ENCODE measurements around the gene SLC17A7.

SLC17A7 gene

DNA sequence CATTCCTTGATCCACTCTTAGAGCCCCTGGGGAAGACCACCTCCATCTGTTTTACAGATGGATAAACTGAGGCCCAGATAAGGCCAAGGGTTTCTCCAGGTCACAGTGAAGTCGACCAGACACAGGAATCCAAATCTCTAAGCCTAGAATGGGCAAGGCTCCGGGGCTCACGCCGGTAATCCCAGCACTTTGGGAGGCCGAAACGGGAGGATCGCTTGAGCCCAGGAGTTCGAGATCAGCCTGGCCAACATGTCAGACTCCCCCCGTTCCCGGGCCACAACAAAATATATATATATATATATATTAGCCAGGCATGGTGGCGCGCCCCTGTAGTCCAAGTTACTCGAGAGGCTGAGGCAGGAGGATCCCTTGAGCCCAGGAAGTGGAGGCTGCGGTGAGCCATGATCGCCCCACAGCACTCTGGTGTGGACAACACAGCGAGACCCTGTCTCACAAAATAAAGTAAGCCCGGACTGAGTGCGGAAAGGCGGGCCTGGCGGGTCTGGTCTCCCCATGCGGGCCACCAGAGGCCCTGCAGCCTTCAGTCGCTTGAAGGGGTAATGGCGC, 45.5 kb upstream of the SLC17A7 start (continued):
- TF ChIP-seq, protein P1, sequence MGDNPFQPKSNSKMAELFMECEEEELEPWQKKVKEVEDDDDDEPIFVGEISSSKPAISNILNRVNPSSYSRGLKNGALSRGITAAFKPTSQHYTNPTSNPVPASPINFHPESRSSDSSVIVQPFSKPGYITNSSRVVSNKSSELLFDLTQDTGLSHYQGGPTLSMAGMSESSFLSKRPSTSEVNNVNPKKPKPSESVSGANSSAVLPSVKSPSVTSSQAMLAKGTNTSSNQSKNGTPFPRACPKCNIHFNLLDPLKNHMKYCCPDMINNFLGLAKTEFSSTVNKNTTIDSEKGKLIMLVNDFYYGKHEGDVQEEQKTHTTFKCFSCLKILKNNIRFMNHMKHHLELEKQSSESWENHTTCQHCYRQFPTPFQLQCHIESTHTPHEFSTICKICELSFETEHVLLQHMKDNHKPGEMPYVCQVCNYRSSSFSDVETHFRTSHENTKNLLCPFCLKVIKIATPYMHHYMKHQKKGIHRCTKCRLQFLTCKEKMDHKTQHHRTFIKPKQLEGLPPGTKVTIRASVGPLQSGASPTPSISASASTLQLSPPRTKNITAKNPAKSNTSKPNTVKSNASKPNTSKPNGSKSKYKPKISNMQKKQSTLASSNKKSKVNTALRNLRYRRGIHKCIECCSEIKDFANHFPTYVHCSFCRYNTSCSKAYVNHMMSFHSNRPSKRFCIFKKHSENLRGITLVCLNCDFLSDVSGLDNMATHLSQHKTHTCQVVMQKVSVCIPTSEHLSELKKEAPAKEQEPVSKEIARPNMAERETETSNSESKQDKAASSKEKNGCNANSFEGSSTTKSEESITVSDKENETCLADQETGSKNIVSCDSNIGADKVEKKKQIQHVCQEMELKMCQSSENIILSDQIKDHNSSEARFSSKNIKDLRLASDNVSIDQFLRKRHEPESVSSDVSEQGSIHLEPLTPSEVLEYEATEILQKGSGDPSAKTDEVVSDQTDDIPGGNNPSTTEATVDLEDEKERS (tag by site-specific recombination; IDR thresholded peaks at IDR 0.05), result peak; percentile 44; the same call in 1 of the 2 replicates
- no peak for TF ChIP-seq ZNF571 (tag by site-specific recombination; IDR thresholded peaks at IDR 0.05)

DNA sequence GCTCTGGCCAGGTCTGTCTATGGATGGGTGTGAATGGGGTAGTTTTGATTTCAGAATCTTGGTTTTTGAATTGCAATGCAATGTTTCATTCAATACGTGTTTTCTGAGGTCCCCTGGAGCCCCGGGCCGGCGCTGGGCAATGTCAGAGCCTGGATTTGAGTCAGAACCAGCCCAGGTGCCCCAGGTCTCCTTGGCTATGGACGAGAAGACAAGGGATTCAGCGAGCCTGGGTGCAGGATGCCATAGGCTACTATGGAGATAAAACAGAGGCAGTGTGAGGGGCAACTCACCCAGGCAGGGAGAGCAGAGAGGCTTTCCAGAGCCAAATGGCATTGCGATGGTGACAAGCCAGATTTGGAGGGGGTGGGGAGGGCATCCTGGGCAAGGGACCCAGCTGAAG, 44.9 kb upstream of the SLC17A7 start:
- Histone ChIP-seq H3K36me3 (ENCODE audit: control insufficient read depth in 2 of 2, insufficient read depth in 1 of 2, low read length in 2 of 2) (peaks cover 14 to 35% of the 10 kb centered on the region in 2 experiments), H3K27ac (ENCODE audit: extremely low read depth, low read depth, low read length) (no peak overlapping the region), H3K4me3 (ENCODE audit: low read depth, low read length) (no peak overlapping the region), H3K4me1 (ENCODE audit: control insufficient read depth, insufficient read depth, low read length) (peaks cover 4% of the 10 kb centered on the region; the same call in 1 of the 2 replicates), H3K9me3 (ENCODE audit: control insufficient read depth, insufficient read depth, low read depth, low read length) (no peaks in the 10 kb centered on the region)
- CTCF ChIA-PET, result interaction anchor here (1.1 kb wide), 1 partner anchor 10 kb away, joined by 4 read pairs; no protein-coding TSS in a partner anchor
- POLR2A ChIA-PET, result interaction anchor here (1.5 kb wide), 1 partner anchor 9 kb away, joined by 3 read pairs; no protein-coding TSS in a partner anchor
- TF ChIP-seq GLI4 (tag by site-specific recombination; IDR thresholded peaks at IDR 0.05), result no peak
- TF ChIP-seq ZNF785 (tag by site-specific recombination; IDR thresholded peaks at IDR 0.05), result no peak
- TF ChIP-seq ZNF654 (tag by site-specific recombination; IDR thresholded peaks at IDR 0.05; ENCODE audit: low read depth), result no peak
- TF ChIP-seq ZNF549 (tag by site-specific recombination; IDR thresholded peaks at IDR 0.05), result no peak
- TF ChIP-seq ZNF514 (tag by site-specific recombination; IDR thresholded peaks at IDR 0.05), result no peak
- no peak for TF ChIP-seq ZNF624 (tag by site-specific recombination; IDR thresholded peaks at IDR 0.05)
- TF ChIP-seq ZNF585B (tag by site-specific recombination; IDR thresholded peaks at IDR 0.05), result no peak
- no peak for TF ChIP-seq ZNF350 (tag by site-specific recombination; IDR thresholded peaks at IDR 0.05)

DNA sequence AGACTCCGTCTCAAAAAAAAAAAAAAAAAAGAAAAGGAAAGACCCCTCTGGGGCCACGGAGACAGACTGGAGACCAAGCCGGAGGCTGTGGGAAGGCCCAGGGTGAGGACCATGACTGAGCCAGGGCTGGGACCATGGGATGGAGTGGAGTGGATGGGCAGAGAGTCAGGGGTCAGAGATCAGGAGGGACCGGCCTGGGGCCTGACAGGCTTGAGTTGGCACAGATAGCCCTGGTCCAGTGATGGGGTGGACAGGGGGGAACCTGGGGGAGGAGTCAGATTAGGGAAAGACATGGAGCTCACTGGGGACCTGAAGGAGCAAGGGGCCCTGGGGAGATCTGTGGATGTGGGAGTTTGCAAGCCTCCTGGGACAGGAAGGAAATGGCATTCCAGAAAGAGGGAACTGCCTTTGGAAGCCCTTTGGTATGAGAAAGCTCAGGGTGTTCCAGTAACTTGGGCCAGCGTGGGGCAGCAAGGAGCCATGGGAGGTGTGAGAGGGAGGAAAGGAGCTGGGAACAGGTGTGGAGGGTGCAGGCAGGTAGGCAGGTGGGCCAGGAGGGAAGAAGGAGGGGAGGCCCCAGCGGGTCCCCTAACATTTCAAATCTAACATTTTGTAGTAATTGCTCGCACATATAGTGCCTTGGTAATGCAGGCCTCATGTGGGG, 39.8 kb upstream of the SLC17A7 start:
- ChIA-PET POLR2A (interaction anchor here (0.6 to 1.3 kb wide), 4 partner anchors 15 to 57 kb away, joined by 3 to 5 read pairs (median 4); partner anchors contain the start of genes ALDH16A1 and RPS11), CTCF (interaction anchor here (1.1 to 1.6 kb wide), 4 partner anchors 8 to 66 kb away, joined by 4 to 5 read pairs (median 4); partner anchors contain the start of gene FLT3LG)
- H3K4me1 ChIP-seq (ENCODE audit: control insufficient read depth, insufficient read depth, low read length), result no peaks in the 10 kb centered on the region
- H3K27ac ChIP-seq (ENCODE audit: extremely low read depth, low read depth, low read length), result no peak overlapping the region
- TF ChIP-seq ZNF16 (tag by site-specific recombination; IDR thresholded peaks at IDR 0.05; ENCODE audit: low read depth) (peak; percentile 86), ZEB2 (tag by site-specific recombination; IDR thresholded peaks at IDR 0.05) (0 out of 2 replicates have a peak, but pooled peaks have one; percentile 34), GLIS2 (tag by site-specific recombination; IDR thresholded peaks at IDR 0.05) (0 out of 2 replicates have a peak, but pooled peaks have one; percentile 20), ZNF24 (tag by site-specific recombination; IDR thresholded peaks at IDR 0.05) (no peak), ZNF366 (tag by site-specific recombination; conservative IDR thresholded peaks at IDR 0.05) (0 out of 2 replicates have a peak, but pooled peaks have one; percentile 15)
- TF ChIP-seq, protein P2, sequence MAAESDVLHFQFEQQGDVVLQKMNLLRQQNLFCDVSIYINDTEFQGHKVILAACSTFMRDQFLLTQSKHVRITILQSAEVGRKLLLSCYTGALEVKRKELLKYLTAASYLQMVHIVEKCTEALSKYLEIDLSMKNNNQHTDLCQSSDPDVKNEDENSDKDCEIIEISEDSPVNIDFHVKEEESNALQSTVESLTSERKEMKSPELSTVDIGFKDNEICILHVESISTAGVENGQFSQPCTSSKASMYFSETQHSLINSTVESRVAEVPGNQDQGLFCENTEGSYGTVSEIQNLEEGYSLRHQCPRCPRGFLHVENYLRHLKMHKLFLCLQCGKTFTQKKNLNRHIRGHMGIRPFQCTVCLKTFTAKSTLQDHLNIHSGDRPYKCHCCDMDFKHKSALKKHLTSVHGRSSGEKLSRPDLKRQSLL (tag by site-specific recombination; IDR thresholded peaks at IDR 0.05), result peak; percentile 23; the same call in 1 of the 2 replicates
- TF ChIP-seq, protein P3, sequence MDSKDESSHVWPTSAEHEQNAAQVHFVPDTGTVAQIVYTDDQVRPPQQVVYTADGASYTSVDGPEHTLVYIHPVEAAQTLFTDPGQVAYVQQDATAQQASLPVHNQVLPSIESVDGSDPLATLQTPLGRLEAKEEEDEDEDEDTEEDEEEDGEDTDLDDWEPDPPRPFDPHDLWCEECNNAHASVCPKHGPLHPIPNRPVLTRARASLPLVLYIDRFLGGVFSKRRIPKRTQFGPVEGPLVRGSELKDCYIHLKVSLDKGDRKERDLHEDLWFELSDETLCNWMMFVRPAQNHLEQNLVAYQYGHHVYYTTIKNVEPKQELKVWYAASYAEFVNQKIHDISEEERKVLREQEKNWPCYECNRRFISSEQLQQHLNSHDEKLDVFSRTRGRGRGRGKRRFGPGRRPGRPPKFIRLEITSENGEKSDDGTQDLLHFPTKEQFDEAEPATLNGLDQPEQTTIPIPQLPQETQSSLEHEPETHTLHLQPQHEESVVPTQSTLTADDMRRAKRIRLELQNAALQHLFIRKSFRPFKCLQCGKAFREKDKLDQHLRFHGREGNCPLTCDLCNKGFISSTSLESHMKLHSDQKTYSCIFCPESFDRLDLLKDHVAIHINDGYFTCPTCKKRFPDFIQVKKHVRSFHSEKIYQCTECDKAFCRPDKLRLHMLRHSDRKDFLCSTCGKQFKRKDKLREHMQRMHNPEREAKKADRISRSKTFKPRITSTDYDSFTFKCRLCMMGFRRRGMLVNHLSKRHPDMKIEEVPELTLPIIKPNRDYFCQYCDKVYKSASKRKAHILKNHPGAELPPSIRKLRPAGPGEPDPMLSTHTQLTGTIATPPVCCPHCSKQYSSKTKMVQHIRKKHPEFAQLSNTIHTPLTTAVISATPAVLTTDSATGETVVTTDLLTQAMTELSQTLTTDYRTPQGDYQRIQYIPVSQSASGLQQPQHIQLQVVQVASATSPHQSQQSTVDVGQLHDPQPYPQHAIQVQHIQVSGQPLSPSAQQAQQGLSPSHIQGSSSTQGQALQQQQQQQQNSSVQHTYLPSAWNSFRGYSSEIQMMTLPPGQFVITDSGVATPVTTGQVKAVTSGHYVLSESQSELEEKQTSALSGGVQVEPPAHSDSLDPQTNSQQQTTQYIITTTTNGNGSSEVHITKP (tag by site-specific recombination; IDR thresholded peaks at IDR 0.05), result no peak
- H3K36me3 ChIP-seq (ENCODE audit: control insufficient read depth in 2 of 2, insufficient read depth in 1 of 2, low read length in 2 of 2), result no peaks in the 10 kb centered on the region
- no peaks in the 10 kb centered on the region for H3K9me3 ChIP-seq (ENCODE audit: control insufficient read depth, insufficient read depth, low read depth, low read length)
- no peak overlapping the region for H3K4me3 ChIP-seq (ENCODE audit: low read depth, low read length)

Data from HEK293 (cell line).